K562 (cell line): ENCODE measurements around the gene KAZN. TPM values are rescaled to one million over a fixed set of nuclear protein-coding genes. Genes with fewer than 3 reads are reported as not detected.

ENCODE experiments used
- CEBPG ChIP-seq, 3 experiments: fragments of 200-800 bp in 1 of 3; sonication (Bioruptor generic) in 1 of 3; sonication (generic) in 1 of 3; formaldehyde crosslinking in 1 of 3; IDR thresholded peaks in 2 of 3; conservative IDR thresholded peaks in 1 of 3; 2 replicates each; pipeline versions ENCODE4 v1.6.1 to v1.8.0; 2016 to 2022; ENCODE audit warnings: missing compliant biosample characterization in 2 of 3, missing genetic modification characterization in 2 of 3, mild to moderate bottlenecking in 1 of 3, missing genetic modification reagents in 1 of 3
- CTBP1 ChIP-seq: fragments of 450-650 bp; IDR thresholded peaks from 2 replicates; pipeline ENCODE4 v1.6.1; 2016; ENCODE audit warnings: borderline replicate concordance
- ETS2 ChIP-seq: IDR thresholded peaks from 2 replicates; pipeline ENCODE4 v1.6.1; 2016; ENCODE audit warnings: borderline replicate concordance, missing genetic modification characterization, mild to moderate bottlenecking, moderate library complexity, missing compliant biosample characterization; ENCODE audit not compliant: poor library complexity, severe bottlenecking
- HNRNPK ChIP-seq: fragments of 200-400 bp; formaldehyde crosslinking; IDR thresholded peaks from one replicate; pipeline ENCODE4 v1.6.1; 2018; ENCODE audit warnings: mild to moderate bottlenecking, low read depth, low read length; ENCODE audit not compliant: poor library complexity, severe bottlenecking
- HOMEZ ChIP-seq: fragments of 250-450 bp; sonication (Bioruptor Pico); IDR thresholded peaks from 2 replicates; pipeline ENCODE4 v1.4.0; 2020; ENCODE audit warnings: mild to moderate bottlenecking, moderate library complexity
- KHSRP ChIP-seq: fragments of 450-650 bp; IDR thresholded peaks from 2 replicates; pipeline ENCODE4 v1.6.1; 2017
- RB1 ChIP-seq: fragments of 450-650 bp; IDR thresholded peaks from 2 replicates; pipeline ENCODE4 v1.6.1; 2017; ENCODE audit warnings: low read depth, mild to moderate bottlenecking
- RUNX1 ChIP-seq: sonication (generic); IDR thresholded peaks from 2 replicates; pipeline ENCODE4 v1.6.1; 2016; ENCODE audit warnings: antibody characterized with exemption, low read depth
- ZBED1 ChIP-seq: IDR thresholded peaks from 2 replicates; pipeline ENCODE4 v1.6.1; 2014
- ZBTB49 ChIP-seq: sonication (generic); formaldehyde crosslinking; IDR thresholded peaks from 2 replicates; pipeline ENCODE4 v1.8.0; 2022; ENCODE audit warnings: missing genetic modification reagents, mild to moderate bottlenecking, borderline replicate concordance
- polyA plus RNA-seq, 8 experiments: library from polyadenylated mRNA; depleted of rRNA in 4 of 8; stranded (reverse) in 5 of 8; unstranded in 3 of 8; fragments of >200 nt; fragmentation: Nextera tagmentation in 2 of 8; fragmentation: Illumina TruSeq in 1 of 8; extraction: Ambion mirVana in 2 of 8; extraction: Trizol in 1 of 8; gene quantifications; 2 replicates each; pipeline versions ENCODE4 v1.2.1 to v1.2.3, GENCODE V29; 2011 to 2014; ENCODE audit warnings: inconsistent platforms in 1 of 8, missing spikeins in 1 of 8
- total RNA-seq, 7 experiments: library from RNA; depleted of rRNA in 6 of 7; stranded (reverse); fragments of >200 nt in 6 of 7; fragmentation: Illumina TruSeq in 2 of 7; extraction: Trizol in 2 of 7; gene quantifications; 2 replicates each; pipeline versions ENCODE4 v1.2.1 to v1.2.3, GENCODE V29; 2011 to 2021; ENCODE audit warnings: low replicate concordance in 1 of 7
- TF ChIP-seq, protein P1 (sequence below): sonication (generic); formaldehyde crosslinking; IDR thresholded peaks from 2 replicates; pipeline ENCODE4 v1.8.1; 2023; ENCODE audit warnings: mild to moderate bottlenecking, missing genetic modification reagents, moderate library complexity
- TF ChIP-seq, protein P2 (sequence below): IDR thresholded peaks from 2 replicates; pipeline ENCODE4 v1.6.1; 2012; ENCODE audit warnings: low read depth, low read length, improper control_type of control experiment, borderline replicate concordance
- TF ChIP-seq, protein P3 (sequence below): fragments of 450-650 bp; IDR thresholded peaks from 2 replicates; pipeline ENCODE4 v1.6.1; 2016; ENCODE audit warnings: mild to moderate bottlenecking
- TF ChIP-seq, protein P4 (sequence below): sonication (generic); formaldehyde crosslinking; IDR thresholded peaks from 2 replicates; pipeline ENCODE4 v1.8.1; 2022; ENCODE audit warnings: missing genetic modification reagents

KAZN gene
- total and polyA plus RNA-seq, 9 of the 15 experiments (the other 6 are each of a cell fraction or from before 2014, with no cell fraction given), result 2.1 to 21.6 (median 5.4) TPM

- TF ChIP-seq, protein P1, sequence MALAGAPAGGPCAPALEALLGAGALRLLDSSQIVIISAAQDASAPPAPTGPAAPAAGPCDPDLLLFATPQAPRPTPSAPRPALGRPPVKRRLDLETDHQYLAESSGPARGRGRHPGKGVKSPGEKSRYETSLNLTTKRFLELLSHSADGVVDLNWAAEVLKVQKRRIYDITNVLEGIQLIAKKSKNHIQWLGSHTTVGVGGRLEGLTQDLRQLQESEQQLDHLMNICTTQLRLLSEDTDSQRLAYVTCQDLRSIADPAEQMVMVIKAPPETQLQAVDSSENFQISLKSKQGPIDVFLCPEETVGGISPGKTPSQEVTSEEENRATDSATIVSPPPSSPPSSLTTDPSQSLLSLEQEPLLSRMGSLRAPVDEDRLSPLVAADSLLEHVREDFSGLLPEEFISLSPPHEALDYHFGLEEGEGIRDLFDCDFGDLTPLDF (CRISPR knock-in tag), result no peak
- TF ChIP-seq ETS2 (no peak), CTBP1 (peak; percentile 60; the same call in 1 of the 2 replicates), RUNX1 (peak; percentile 79; the same call in 1 of the 2 replicates), CEBPG (CRISPR knock-in tag; IDR thresholded peaks at IDR 0.05) (no peak), CEBPG (tag; conservative IDR thresholded peaks at IDR 0.05 in 1 of 2, IDR thresholded peaks at IDR 0.05 in 1 of 2) (no peak), HNRNPK (no peak), ZBTB49 (CRISPR knock-in tag) (no peak), HOMEZ (CRISPR knock-in tag) (no peak), KHSRP (peak; percentile 60; the same call in 1 of the 2 replicates), RB1 (no peak), ZBED1 (no peak)
- TF ChIP-seq, protein P2, sequence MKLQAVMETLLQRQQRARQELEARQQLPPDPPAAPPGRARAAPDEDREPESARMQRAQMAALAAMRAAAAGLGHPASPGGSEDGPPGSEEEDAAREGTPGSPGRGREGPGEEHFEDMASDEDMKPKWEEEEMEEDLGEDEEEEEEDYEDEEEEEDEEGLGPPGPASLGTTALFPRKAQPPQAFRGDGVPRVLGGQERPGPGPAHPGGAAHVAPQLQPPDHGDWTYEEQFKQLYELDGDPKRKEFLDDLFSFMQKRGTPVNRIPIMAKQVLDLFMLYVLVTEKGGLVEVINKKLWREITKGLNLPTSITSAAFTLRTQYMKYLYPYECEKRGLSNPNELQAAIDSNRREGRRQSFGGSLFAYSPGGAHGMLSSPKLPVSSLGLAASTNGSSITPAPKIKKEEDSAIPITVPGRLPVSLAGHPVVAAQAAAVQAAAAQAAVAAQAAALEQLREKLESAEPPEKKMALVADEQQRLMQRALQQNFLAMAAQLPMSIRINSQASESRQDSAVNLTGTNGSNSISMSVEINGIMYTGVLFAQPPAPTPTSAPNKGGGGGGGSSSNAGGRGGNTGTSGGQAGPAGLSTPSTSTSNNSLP, result 0 out of 2 replicates have a peak, but pooled peaks have one; percentile 49
- TF ChIP-seq, protein P3, sequence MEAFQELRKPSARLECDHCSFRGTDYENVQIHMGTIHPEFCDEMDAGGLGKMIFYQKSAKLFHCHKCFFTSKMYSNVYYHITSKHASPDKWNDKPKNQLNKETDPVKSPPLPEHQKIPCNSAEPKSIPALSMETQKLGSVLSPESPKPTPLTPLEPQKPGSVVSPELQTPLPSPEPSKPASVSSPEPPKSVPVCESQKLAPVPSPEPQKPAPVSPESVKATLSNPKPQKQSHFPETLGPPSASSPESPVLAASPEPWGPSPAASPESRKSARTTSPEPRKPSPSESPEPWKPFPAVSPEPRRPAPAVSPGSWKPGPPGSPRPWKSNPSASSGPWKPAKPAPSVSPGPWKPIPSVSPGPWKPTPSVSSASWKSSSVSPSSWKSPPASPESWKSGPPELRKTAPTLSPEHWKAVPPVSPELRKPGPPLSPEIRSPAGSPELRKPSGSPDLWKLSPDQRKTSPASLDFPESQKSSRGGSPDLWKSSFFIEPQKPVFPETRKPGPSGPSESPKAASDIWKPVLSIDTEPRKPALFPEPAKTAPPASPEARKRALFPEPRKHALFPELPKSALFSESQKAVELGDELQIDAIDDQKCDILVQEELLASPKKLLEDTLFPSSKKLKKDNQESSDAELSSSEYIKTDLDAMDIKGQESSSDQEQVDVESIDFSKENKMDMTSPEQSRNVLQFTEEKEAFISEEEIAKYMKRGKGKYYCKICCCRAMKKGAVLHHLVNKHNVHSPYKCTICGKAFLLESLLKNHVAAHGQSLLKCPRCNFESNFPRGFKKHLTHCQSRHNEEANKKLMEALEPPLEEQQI, result 0 out of 2 replicates have a peak, but pooled peaks have one; percentile 31
- TF ChIP-seq, protein P4, sequence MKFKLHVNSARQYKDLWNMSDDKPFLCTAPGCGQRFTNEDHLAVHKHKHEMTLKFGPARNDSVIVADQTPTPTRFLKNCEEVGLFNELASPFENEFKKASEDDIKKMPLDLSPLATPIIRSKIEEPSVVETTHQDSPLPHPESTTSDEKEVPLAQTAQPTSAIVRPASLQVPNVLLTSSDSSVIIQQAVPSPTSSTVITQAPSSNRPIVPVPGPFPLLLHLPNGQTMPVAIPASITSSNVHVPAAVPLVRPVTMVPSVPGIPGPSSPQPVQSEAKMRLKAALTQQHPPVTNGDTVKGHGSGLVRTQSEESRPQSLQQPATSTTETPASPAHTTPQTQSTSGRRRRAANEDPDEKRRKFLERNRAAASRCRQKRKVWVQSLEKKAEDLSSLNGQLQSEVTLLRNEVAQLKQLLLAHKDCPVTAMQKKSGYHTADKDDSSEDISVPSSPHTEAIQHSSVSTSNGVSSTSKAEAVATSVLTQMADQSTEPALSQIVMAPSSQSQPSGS, result no peak
Observed at GRCh38 chr1:14817223-14818170, 219.0 kb downstream of the KAZN start (continued).
